Activated effector memory CD4-positive, alpha-beta T cell treated with anti-CD3 and anti-CD28 coated beads, Interleukin-2, amount 50 U/mL, for 16 hours (primary cell): ENCODE data around the gene CMTM6.
"Not testable (repeated sequence)": the region's sequence is repeated elsewhere in the genome, so short reads cannot be mapped to it uniquely, and the experiment has no call there.

ENCODE experiments used
- DNase-seq: peaks from one replicate; pipeline ENCODE4 v3.0.0-alpha.2; 2020

Gene CMTM6, protein sequence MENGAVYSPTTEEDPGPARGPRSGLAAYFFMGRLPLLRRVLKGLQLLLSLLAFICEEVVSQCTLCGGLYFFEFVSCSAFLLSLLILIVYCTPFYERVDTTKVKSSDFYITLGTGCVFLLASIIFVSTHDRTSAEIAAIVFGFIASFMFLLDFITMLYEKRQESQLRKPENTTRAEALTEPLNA

DNA sequence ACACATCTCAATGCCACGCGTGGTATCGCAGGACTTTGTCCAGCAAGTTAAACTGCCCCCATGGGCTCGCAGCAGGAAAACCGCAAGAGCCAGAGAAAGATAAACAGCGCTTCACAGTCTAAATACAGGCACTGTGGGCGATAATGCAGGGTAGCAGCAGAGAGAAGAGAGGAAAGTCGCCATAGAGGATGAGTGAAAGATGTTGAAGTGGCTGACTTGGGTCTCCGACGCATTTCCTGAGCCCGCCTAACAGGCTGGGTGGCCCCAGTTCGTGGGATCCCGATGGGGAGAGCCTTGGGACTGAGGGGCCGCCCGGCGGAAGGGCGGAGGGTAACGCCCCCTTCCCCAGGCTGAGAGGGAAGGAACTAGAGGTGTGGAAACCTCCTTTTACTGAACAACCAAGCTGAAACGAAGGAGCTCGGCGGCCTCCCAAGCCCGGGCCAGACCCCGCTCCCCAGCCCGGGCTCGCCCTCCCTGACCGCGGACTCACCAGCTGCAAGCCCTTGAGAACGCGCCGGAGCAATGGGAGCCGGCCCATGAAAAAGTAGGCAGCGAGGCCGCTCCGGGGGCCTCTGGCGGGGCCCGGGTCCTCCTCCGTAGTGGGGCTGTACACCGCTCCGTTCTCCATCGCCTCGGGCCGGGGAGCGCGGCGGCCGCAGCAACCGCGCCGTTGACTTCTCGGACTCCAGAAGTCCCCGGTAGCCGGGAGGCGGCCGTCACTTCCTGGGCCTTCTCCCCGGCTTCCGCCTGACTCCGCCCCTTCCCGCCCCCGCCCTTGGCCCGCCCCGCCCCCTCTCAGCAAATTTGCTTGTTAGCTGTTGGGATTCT lies at the start of gene CMTM6:
CMTM6 (minus strand) TSS at position 735 of the 828 bp plus-strand sequence; CDS start at position 628, 107 bp downstream.
- peak; percentile 91 for DNase-seq

DNA sequence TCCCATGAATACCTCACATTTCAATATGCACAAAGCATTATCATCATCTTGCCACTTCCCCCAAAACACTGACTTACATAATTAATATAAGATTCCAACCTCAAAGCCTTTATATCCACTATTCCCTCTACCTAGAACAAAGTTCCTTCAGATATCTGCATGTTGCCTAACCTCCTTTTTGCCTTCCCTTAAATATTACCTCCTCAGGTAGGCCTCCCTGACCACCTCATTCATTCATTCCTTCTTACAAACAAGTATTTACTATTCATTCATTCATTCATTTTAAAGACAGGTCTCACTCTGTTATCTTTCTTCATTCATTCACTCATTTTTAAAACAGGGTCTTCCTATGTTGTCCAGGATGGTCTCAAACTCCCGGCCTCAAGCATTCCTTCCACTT lies 49.4 kb upstream of the CMTM6 start:
- no peak for DNase-seq

DNA sequence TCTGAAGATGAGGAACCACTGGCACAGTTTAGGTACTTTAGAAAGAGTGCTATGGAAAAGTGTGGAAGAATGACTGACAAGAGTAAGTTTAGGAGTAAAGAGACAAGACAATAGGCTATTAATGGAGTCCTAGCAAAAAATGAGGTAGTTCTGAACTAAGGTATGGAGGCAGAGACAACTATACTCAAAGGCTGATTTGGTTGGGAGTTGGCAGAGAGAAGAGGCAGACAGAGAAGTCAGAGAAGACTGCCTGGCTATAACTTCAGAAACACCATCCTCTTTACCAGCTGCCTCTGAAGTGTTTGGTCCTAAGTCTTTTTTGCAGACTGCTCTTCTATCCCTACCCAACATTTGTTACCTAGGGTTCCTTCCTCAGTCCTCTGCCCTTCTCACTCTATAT lies 48.8 kb upstream of the CMTM6 start:
- DNase-seq: no peak

DNA sequence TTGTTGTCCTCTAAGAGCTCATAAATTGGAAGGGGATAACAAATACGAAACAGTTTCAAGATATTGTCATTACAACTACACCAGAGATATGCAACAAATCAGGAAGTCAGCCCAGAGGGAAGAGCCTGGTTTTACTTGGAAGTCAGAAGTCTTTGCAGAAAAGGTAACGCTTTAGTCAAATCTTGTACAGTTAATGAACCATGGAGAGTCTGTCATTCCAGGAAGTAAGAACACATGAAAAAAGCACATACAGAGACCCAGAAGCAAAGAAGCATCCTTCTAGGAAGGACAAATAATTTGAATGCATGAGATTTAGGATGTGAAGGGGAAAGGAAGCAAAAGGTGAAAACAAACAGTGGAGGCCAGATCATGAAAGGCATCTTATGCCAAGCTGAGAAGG lies 48.4 kb upstream of the CMTM6 start:
- DNase-seq: no peak

DNA sequence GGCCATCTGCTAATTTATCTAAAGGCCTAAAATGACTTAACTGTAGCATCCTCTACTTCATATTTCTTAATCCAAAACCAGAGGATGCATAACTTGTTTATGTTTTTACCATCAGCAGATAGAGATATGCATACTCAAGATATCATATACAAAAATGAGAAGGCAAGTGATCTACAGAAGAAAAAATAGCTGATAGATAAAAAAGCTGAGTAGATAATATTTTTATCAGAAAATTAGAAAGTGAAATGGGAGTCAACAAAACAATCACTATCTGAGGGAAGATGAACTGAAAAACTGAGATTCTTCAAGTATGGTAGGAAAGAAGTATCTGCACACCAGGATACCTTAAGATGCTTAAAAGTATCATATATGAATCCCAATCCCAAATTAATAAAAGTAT lies 42.7 kb upstream of the CMTM6 start:
- no peak for DNase-seq

DNA sequence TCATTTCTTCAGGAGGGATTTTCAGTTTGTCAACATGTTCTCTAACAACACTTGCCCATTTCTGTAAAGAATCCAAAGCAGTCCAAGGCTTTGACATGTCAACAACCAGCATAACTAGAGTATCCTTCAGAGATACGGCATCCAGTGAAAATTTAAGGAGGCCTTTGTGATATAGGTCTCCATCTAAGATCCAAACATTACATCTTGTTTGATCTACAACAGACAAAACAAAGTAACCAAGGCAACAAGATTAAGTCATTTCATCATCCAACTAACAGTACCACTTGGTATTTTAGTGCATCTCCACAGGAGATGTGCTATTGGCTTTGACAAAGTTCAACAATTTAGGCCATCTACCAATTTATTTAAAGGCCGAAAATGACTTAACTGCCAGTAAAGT lies 42.2 kb upstream of the CMTM6 start:
- no peak for DNase-seq

DNA sequence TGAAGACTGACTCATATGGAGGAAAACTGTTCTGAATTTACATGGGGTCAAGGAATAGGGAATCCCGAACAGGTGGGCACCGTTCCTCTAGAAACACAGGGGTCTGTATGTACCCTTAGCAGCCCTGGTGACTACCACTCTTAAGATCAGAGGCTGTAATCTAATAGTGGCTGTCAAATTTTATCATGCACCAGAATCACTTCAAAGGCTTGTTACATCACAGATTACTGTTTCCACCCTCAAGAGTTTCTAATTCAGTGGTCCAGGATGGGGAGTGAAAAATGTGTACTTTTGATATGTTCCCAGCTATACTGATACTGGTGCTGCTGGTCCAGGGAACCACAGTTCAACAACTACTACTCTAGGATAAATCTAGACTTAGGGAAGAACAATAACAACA lies 40.2 kb upstream of the CMTM6 start:
- DNase-seq: no peak

DNA sequence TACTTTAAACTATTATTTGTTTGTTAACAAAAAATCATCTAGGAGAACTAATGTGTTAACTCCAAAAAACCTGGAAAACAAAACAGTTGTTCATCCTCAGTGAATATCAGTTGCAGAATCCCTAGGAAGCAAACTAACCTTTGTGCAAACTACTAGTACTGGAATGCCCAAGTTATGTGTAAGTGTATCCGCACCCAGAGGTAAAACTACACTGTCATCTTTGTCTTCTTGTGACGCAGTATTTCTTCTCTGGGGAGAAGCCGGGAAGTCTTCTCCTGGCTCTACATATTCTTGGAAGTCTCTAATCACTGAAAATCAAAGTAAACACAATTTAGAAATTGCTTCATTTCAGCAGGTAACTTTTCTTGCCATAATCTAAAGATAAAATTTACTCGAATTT lies 38.2 kb upstream of the CMTM6 start:
- no peak for DNase-seq

DNA sequence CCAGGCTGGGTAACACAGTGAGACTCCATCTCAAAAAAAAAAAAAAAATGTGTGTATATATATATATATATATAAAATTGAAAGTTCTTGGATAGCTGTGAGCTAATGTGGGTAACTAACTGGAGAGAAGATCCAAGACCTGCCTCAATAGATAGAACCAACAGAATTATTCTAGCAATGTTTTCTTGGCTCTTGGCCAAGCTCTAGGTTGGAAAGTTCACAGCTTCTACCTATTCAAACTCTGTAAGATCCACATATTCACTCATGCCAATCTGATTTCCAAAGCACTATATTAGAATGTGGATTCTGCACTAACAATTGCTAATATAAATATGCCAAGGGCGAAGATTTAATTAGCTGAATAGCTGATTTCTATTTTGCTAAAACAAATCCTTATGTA lies 29.8 kb upstream of the CMTM6 start:
- DNase-seq: no peak

DNA sequence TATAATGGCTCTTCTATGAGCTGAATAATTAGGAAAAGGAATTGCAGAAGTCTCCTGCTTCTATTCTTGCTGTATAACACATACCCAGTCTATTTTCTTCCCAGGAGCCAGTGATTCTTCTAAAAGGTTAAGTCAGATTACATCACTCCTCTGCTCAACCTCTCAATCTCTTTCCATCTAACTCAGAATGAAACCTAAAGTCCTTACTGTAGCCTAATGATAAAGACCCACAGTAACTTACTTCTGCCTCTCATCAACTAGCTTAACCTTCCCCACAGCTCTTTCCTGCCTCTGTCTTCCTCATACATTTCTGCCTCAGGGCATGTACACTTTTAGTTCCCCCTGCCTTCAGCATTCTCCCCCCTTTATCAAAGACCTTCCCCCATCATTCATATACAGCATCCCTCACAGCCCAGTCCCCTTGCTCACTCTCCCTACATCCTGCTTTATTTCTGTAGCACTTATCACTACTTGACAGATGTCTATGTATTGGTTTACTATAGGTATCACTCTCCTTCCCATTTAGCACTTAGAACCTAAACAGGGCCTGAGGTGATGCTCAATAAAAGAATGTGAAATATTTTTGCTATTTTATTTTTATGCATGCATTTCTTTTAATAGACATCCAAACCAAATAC lies 28.5 kb upstream of the CMTM6 start:
- no peak for DNase-seq

DNA sequence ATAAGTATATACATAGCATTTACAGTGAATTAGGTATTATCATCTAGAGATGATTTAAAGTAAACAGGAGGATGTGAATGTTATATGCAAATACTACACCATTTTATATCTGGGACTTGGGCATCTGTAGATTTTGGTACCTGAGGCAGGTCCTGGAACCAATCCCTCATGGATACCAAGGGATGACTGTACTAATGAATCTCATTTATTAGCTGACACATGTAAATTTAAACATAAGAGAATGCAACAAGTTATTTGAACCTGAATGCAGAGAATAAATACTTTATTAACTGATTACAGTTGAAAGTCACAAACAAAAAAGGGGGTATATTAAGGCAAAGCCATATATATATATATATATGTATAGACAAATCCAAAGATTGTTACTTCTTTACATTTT lies 23.1 kb upstream of the CMTM6 start:
- DNase-seq: no peak

DNA sequence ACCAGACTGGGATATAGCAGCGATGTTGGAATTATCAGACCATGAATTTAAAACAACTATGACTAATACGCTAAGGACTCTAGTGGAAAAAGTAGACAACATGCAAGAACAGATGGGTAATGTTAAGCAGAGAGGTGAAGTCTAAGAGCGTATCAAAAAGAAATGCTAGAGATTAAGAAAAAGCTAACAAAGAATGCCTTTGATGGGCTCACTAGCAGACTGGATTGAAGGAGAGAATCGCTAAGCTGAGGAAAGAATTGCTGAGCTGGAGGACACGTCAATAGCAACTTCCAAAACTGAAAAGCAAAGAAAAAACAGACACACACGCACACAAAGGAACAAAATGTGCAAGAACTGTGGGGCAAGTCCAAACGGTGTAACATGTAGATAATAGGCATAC lies 20.0 kb upstream of the CMTM6 start:
- no peak for DNase-seq

DNA sequence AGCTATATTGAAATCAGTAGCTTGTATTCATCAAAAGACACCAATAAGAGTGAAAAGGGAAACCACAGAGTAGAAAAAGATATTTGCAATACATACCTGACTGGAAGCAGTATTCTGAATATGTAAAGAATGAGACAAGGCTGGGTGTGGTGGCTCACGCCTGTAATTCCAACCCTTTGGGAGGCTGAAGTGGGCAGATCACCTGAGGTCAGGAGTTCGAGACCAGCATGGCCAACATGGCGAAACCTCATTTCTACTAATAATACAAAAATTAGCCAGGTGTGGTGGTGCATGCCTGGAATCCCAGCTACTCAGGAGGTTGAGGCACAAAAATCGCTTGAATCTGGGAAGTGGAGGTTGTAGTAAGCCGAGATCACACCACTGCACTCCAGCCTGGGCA lies 16.3 kb upstream of the CMTM6 start:
- not testable (repeated sequence) for DNase-seq

DNA sequence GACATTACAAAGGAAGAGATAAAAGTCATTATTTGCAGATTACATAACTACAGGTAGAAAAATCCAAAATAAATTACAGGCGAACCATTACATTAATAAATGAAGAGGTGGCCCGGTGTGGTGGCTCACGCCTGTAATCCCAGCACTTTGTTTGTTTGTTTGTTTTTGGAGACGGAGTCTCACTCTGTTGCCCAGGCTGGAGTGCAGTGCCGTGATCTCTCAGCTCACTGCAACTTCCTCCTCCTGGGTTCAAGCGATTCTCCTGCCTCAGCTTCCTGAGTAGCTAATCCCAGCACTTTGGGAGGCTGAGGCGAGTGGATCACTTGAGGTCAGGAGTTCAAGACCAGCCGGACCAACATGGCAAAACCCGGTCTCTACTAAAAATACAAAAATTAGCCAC lies 14.1 kb upstream of the CMTM6 start:
- not testable (repeated sequence) for DNase-seq

DNA sequence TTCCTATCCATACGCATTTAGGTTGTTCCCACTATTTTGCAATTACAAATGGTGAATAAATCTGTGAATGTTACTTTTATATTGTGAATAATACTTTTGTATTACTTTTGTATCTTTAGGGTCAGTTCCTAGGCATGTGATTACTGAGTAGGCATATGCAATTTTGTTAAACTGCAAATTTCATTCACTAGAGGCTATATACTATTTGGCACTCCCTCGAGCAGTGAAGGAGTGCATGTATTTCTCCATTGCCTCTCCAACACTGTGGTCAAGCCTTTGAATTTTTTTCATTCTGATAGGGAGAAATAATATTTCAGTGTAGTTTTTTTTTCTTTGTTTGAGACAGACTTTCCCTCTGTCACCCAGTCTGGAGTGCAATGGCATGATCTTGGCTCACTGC lies 8.4 kb upstream of the CMTM6 start:
- DNase-seq: no peak

DNA sequence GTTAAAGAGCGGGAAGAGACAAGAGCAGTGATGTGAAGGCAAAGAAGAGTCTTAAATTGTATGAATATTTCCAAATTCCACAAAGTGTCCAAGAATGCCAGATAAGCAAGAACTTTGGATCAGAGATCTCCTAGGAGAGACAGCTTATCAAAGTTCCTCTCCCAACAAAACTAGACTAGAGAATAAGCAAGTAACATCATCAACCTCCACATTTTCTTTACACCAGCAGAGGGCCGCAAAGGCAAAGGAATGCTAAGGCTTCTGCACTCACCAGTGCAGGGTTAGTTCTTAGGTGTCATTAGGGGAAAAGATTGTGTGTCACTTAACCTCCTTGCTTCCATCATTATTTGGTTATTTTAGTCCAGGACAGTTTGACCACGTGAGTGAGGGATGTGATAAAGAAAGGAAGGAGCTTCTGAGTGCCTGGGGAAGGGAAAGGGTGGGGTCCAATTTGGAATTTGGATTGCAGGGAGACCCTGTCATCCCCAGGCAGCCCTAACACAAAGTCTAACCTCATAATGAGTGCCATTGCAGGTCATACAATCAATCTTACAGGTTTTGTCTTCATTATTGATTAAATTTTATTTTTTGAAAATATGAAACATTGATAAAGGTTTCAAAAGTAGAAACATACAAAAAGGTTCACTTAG lies 7.5 kb upstream of the CMTM6 start:
- peak; percentile 81 for DNase-seq

DNA sequence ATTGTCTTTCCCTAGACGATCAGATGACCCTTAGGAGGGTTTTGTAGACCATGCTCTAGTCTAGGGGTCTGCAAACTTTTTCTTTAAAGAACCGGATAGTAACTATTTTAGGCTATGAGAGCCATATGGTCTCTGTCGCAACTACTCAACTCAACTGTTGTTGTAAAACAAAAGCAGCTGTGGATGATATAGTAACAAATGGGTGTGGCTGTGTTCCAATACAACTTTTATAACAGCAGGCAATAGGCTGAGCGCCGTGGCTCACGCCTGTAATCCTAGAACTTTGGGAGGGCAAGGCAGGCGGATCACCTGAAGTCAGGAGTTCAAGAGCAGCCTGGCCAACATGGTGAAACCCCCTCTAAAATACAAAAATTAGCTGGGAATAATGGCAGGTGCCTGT lies 6.1 kb upstream of the CMTM6 start:
- DNase-seq: no peak

DNA sequence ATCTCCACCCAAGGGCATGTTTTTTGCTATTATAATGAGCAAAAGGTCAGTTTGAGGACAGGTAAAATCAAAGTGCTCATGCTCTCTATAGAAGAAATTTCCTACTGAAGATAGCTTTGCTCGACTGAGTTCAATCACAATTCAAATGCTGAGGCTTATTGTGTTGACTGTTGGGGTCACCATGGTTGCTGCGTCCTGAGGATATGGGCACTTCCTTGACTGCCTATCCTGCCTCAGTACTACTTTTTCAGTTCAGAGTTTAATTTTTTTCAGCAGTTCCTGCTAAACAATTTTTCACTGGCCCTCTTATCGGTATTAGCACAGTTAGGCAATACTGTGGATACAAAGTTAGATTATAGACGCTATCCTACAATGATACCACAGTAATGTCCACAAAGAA lies 3.8 kb upstream of the CMTM6 start:
- DNase-seq: no peak

DNA sequence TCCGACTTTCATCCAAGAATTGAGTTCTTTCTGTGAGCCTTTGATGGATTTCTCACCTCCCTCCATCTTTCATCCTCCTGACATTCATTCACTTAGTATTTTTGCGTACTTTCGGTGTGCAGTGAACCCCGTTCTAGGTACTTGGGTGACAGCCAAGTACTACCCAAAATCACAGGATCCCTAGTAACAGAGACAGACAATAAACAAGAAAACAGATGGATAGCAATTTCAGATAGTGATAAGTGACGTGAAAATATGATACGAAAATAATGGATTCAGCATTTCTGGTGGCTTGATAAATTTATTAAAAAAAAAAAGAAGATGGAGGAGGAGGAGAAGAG lies 264 bp upstream of the CMTM6 start:
- no peak for DNase-seq

DNA sequence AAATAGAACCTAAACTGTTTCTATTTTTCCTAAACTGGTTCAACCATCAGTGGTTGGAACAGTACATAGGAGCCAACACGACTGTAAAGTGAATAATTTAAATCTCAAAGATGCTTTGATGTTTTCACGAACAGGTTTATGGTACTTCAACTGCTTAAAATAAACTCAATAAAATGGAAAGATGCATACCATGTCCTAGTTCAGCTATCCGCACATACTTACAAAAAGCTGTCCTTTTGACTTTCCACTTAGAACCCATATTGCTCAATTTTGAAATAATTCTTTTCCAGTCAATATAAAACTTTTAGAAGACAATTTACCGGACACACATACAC lies 902 bp downstream of the CMTM6 start:
- no peak for DNase-seq

DNA sequence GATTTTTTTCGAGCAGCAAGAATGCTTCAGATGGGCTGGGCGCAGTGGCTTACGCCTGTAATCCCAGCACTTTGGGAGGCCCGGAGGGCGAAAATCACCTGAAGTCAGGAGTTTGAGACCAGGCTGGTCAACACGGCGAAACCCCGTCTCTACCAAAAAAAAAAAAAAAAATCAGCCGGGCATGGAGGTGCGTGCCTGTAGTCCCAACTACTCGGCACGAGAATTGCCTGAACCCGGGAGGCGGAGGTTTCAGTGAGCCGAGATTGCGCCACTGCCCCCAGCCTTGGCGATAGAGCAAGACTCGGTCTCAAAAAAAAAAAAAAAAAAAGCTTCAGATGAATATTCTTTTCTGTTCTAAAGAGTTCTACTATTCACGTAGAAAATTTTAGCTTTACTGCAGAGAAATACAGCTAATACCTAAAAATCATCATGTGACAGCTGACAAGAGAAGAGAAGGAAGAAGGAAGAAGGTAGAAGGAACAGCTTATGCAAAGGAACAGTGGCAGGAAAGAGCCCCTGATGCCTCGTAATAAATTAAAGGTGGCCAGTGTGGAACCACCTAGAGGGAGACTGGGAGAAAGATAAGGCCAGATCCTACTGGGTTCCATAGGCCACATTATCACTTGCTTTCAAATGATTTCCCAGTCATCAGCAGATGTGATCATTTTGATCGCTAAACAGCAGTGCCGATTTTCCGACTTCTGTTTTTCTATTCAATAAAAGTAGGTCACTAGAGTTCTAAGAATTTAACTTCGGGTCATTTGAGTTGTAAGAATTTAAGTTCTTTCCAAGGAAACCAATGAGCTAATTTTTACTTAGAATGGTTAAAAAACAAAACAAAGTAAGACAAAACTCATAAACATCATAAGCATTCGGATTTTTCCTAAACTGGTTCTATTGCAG lies 1.5 kb downstream of the CMTM6 start:
- no peak for DNase-seq

DNA sequence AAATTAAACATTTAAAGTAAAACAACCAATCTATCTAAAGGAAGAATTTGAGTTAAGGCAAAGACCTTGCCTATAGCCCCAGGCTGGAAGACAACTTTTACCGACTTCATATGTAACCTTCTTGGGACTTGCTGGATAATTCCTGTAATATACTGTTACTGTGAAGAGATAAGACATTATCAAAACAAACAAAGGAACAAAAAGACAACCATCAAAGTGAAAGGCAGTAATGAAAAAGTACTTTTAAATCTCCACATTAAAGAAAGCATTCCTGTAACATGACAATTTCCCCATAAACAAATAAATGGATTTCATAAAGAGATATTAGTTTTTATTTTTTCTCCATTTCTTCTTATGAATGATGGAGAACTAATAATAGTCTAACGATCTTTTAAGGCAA lies 2.4 kb downstream of the CMTM6 start:
- no peak for DNase-seq

DNA sequence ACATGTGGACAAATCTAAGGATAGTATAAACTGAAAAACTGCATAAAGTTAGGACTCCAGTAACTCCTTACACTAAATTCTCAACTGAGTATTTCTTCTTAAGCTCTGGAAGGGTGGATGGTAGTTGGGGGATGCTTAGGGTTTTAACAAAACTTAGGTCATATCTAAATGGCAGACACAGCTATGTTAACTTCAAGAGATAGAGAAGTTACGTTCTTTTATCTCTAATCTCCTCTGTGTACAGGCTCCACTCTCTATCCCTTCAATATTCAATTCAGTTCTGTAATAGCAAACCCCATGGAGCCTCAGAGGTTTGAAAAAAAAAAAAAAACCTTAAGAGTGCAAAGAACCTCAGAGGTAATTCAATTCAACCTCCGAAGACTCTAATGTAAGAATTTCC lies 3.1 kb downstream of the CMTM6 start:
- DNase-seq: no peak
